Activated CD4-positive, CD25-positive, alpha-beta regulatory T cell treated with anti-CD3 and anti-CD28 coated beads, Interleukin-2, amount 50 U/mL, for 16 hours (primary cell): ENCODE measurements around the gene PRKCA.
"Not testable (repeated sequence)": the region's sequence is repeated elsewhere in the genome, so short reads cannot be mapped to it uniquely, and the experiment has no call there.

Experiments
- DNase-seq: peaks from one replicate; pipeline ENCODE4 v3.0.0-alpha.2; 2020; ENCODE audit warnings: low read depth, low spot score

The PRKCA gene

DNA sequence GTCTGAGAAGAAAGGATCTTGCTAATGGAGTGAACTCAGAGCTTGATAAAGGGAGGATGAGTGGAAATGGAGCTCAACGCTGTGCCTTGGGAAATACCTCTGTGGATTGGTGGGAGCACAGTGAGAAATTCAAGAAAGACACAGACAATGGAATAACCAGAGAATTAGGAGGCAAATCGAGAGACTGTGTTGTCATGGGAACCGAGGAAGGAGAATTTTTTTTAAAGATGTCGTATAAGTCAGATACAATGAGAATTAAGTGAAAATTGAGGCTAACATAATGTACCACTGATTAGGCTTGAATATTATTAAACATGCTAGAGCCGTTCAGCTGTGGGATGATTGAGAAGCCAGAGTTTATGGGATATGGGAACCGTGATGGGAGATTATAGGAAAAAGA, 134.2 kb downstream of the PRKCA start:
- no peak for DNase-seq

DNA sequence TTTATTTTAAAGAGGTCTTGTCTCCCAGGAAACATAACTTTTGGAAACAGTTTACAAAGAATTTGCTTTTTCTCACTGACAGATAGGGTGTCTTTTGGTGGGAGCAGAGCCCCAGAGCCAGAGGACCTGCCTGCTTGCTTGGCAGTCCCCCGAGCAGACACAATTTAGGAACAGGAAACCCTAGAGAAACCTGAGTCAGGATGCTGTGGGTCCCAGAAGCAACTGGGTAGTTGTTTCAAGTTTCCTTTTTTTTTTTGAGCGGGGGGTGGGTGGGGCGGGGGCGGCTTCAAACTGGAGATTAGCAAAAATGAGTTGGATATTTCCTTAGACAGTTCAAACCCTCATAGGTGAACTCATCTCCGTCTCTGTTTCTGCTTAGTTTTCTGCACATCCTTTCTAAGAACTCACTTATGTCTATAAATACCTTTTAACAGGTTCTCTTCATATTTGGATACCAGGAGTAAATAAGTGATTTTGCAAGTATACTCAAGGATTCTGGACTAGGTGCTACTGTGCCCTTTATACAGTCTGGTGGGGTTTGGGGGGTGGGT, 135.1 kb downstream of the PRKCA start:
- DNase-seq: no peak

DNA sequence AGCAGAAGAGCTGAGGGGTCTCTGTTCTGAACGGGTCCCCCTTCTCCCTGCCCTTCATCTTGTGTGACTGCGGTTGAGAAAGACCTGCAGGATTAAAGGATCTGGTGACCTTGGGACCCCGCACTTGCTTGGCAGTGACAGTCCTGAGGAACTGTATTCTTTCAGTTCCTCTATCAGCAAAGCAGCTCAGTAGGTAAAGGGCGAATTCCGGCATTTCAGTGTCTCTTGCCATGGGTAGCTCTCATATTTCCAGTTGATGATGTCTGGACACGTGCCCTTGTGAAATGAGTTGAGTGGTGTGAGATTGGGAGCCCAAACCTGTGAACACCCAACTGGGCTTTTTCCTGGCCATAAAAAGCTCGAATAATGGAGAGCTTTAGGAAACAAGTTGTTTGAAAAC, 135.7 kb downstream of the PRKCA start:
- no peak for DNase-seq

DNA sequence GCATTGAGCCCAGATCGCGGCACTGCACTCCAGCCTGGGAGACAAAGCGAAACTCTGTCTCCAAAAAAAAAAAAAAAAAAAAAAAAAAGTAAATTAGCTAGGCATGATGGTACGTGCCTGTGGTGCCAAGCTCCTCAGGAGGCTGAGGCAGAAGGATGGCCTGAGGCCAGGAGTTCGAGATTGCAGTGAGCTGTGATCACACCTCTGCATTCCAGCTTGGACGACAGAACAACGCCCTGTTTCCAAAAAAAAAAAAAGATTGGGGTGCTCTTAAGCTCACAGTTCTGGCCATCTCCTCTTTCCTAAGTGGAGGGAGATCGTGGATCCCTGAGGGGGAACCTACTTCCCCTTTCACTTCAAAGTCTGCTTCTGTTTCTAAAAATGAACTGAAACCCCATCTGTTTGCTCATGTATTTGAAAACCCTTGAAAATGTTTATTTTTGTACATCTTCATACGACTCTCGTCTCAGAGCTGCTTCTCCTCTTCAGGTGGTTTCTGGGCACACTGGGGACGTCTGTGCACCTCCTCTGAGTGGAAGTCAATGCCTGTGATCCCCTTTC, 138.8 kb downstream of the PRKCA start:
- no peak for DNase-seq

DNA sequence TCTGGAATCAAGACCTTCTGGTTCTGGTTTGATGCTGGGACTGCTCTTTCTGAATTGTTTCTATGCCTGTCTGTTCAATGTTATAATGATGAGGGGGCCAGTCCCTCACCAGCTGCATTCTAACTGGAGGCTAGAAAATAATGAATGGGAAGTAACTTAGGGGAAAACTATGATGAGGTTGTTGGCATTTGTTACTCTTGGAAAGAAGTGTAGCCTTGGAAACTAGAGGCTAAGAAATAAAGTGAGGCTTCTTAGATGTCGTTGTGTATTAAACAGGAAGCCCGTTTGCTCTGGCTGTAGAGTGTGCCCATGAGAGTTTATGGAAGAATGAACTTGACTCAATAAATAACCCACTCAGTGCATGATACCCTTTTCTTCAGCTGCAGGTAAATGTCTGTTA, 140.8 kb downstream of the PRKCA start:
- DNase-seq: no peak

DNA sequence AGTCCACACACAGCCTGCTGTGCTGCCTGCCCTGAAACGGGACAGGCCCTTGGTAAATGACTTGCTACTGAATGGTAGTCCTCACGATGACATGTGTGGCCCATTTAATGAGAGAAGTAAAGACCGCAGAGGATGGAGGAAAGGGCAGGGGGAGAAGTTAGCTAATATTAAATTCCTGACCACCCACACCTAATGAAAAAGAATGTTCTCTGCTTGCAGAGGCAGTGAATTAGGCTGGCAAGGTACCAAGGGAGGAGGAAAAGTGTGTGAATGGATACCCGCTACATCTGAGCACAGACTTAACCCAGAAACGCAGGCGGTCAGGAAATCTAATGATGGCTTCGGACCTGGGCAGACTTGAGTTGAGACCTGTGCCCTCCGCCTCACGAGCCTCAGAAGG, 141.2 kb downstream of the PRKCA start:
- no peak for DNase-seq

DNA sequence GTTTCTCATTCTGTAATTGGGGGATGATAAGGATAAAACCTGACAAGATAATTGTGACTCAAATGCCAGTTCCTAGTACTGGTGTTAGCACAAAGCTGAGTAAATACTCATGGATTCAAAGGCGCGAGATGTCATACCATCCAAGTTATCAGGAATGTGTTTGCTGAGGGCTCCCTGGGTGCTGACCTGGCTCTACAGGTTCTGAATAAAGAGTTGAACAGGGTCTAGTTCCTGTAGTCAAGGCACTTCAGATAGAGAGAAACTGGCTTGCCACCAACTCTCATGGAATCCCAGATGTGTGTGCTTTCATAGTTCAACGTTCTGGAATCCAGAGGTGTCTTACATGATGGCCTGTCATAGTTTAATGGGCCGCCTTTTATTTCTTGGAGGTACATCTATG, 141.6 kb downstream of the PRKCA start:
- no peak for DNase-seq

GRCh38 chr17:66445229-66445628, 142.8 kb downstream of the PRKCA start:
- no peak for DNase-seq

DNA sequence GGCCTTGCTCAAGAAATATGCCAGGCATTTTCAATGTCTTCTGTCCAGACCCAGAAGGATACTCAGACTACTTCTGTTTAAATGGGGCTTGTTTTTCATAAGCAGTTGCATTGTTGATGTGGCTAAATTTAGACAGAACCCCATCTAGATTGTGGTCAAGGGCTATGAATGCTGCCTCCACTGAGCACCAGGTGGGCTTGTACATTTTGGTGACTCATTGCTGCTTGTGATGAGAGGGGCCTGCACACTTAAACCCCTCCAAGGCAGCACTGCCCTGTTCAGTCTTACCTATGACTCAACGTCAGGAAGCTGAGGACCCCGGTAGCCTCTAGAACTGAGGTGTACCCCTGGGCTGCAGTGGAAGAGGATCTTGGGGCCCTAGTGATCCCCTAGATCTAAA, 144.0 kb downstream of the PRKCA start:
- no peak for DNase-seq

- DNase-seq: no peak
These were observed 144.7 kb downstream of the PRKCA start for GRCh38 chr17:66447159-66447558.

DNA sequence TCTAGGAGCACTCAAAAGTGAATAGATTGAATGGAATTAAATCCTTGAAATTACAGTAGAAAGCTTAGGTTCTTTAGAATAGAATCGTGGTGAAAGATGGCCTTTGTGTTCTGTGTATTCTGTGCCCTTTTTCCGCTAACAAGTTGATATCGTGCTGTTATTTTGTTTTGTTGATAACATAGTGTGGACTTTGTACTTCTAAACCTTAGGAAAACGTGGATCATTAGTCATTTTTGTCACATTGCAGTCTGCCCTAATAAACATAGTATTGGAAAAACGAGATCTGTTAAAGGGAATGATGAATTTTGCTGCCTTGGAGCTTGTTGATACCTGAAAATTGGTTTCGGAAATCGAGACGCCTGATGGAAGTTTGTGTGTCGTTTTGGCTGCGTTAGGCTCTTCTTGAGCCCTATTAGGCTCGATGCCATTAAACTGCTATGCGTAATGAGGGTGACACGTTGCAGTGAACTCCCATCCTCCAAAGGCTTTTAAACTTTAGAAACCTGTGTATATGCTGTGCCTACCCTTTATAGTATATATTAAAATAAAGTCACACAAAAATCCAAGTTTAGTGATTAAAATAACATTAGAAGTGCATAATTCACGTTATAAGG, 145.7 kb downstream of the PRKCA start:
- no peak for DNase-seq

DNA sequence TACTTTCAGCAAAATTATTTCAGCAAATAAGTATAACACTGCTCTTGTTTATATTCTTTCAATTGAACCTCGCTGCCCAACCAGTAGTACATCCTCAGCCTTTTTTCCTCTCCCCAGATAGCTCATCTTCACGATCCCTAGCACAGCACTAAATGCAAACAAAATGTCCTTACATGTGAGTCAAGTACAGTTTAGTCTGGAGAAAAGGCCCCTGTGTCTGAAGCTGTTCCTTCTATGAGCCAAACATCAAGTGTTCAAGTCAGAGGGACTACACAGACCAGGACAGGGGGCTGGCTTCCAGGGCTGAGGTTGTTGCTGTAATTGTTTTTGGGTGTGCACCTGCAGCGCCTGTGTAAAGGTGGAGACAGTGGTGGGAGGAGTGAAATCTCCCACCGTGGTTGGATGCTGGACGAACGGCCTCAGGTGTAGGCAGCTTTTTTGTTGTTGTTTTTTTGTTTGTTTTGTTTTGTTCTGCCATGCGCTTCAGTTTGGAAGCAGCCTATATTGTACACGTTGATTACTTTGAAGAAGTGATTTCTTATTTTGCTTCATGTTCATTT, 147.1 kb downstream of the PRKCA start:
- DNase-seq: no peak

DNA sequence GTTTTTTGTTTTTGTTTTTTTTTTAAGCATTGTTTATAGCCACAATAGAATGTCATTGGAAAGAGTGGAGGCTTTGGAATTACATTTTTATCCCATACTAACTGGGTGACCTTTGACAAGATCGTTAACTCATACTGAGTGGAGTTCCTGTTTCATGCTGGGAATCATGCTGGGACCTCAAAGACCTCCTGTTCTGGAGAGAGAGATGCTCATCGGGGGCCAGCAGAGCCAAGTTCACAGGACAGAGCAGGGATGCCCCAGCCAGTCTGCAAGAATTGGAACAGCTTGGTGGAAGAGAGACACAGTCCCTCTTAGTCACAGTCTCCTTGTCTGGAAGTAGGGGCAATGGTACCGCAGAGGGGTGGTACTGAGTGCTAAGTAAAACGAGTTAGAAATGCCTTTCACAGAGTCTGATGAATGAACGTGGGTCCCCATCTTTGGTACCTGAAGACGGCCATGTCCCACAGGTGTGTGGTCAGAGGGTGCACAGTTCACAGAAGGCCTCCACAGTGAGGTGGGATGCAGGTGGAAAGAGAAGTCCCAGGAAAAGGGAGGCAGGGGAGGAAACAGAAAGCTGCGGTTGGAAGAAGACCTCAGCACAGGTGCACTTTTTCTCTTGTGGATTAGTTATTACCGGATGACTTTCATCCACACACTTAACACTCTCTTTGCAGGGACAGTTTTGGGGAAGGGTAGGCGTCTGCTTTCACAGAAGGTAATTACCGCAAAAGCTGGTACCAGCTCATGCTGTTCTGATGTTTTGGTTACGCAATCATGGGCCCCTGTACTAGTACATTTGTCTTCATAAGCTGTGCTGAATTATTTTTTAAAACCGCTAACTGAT, 147.8 kb downstream of the PRKCA start:
- DNase-seq: no peak

GRCh38 chr17:66450852-66451158, 148.4 kb downstream of the PRKCA start:
- no peak for DNase-seq

GRCh38 chr17:66451188-66452149, 149.1 kb downstream of the PRKCA start:
- DNase-seq: no peak

- no peak for DNase-seq
These were observed 152.6 kb downstream of the PRKCA start for GRCh38 chr17:66455060-66455459.

DNA sequence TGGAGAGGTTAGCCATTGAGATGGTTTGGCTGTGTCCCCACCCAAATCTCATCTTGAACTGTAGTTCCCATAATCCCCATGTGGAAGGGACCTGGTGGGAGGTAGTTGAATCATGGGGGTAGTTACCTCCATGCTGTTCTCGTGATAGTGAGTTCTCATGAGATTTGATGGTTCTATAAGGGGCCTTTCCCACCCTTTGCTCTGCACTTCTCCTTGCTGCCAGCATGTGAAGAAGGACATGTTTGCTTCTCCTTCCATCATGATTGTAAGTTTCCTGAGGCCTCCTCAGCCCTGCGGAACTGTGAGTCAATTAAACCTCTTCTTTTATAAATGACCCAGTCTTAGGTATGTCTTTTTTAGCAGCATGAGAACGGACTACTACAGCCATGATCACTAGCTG, 155.1 kb downstream of the PRKCA start:
- DNase-seq: not testable (repeated sequence)

GRCh38 chr17:66458782-66459181, 156.4 kb downstream of the PRKCA start:
- no peak for DNase-seq

DNA sequence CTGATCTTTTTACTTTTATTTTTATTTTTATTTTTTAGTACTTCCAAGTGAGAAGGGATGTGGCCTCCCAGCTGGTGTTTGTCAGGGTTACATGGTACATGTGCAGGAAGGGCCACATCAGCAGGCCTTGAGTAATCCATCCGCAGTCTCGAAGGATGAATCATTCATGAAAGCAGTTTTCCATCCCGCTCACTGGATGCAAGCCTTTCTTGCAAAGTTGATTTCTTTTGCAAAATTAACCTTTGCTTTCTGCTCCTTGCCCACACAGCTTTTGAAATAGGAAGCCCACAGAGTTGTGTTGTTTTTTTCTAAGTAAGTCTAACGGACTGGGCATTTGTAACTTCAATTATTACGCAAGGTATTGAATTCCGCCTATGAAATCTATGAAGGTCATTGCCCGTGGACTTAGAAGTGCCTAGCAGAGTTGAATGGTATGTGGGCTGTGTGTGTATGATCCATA, 157.4 kb downstream of the PRKCA start:
- no peak for DNase-seq

DNA sequence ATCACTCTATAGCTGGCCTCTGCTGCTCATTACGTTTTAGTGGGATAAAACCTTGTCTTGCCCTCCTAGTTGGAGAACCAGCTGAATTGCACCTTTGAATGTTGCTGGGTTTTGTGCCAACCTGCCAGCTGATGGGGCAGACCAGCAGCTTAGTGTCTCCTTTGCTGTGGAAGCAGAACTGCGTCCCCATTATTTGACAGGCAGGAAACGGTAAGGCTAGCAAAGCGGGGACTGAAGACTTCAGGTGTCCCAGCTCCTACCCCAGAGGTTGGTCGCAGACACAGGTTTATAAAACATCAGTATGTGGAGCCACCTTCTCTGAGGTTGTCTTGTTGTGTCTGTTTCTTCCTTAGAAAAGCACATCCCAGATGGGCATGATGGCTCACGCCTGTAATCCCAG, 158.1 kb downstream of the PRKCA start:
- no peak for DNase-seq

DNA sequence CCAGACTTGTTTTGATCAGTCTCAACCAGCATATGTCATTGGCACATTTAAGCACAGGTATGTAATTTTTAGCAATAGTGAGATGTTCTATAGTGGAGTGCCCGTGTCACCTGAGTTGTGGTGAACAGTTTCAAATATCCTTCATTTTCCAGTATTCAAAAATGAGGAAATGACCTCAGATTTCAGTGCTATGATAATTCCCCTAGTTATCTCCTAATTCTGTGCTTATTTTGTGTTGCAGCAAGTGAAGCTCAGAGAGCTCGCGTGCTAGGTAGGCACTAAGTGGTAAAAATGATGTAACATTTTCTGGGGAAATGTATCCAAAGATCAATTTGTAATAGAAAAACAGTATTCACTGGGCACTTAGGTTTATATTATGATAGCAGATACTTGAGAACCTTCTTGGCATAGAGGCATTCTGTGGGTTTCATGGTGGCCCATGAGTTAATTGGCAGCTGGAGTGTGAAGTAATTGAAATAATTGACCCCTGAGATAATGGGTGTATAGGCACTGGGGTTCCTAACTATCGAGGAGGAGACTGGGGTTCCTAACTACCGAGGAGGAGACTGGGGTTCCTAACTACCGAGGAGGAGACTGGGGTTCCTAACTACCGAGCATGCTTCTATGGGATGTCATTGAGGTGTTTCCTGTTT, 159.1 kb downstream of the PRKCA start:
- DNase-seq: no peak
